Nephron (organoid): ENCODE data around the gene GAGE10.
"Not testable (repeated sequence)": the region's sequence is repeated elsewhere in the genome, so short reads cannot be mapped to it uniquely, and the experiment has no call there.

Source experiments
- H3K27ac Mint-ChIP-seq, 3 experiments: 2 replicates each; pipeline ENCODE4 v1.8.0; 2020; ENCODE audit warnings: mixed read lengths in 3 of 3, mild to moderate bottlenecking in 2 of 3, moderate library complexity in 1 of 3
- H3K27me3 Mint-ChIP-seq: 2 replicates; pipeline ENCODE4 v1.8.0; 2021; ENCODE audit warnings: low read depth, mild to moderate bottlenecking, moderate library complexity, mixed read lengths
- H3K36me3 Mint-ChIP-seq: 2 replicates; pipeline ENCODE4 v1.8.0; 2020; ENCODE audit warnings: low read depth, mixed read lengths
- H3K4me1 Mint-ChIP-seq: 2 replicates; pipeline ENCODE4 v1.8.0; 2020; ENCODE audit warnings: mixed read lengths
- H3K4me3 Mint-ChIP-seq, 3 experiments: 2 replicates each; pipeline ENCODE4 v1.8.0; 2020; ENCODE audit warnings: mild to moderate bottlenecking in 3 of 3, mixed read lengths in 3 of 3, moderate library complexity in 2 of 3
- H3K9me3 Mint-ChIP-seq: 2 replicates; pipeline ENCODE4 v1.8.0; 2020; ENCODE audit warnings: mixed read lengths
- TF ChIP-seq, protein P1 (sequence below), 3 experiments: fragments of 200-600 bp; sonication (generic); IDR thresholded peaks; one replicate each; pipeline ENCODE4 v1.5.0; 2021; ENCODE audit warnings: antibody characterized with exemption in 3 of 3; ENCODE audit not compliant: unreplicated experiment in 3 of 3

GAGE10 gene

DNA sequence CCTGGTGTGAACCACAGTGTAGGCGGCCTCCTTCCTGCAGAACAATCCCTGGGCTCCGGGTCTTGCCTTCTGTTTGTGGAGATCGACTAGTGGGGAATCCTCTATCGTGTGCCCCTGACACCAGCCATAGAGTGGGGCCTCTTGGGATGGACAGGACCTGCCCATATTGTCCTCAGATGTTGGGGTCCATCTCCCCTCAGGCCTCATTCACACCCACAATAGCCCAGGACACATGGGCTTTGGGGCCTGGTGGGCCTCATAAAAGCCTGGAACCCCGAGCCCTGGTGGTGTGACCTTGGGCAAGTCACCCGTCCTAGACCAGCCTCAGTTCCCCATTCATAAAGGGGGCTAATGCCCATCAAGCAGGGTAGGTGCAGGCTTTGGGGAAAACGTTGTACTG, 13.2 kb upstream of the GAGE10 start:
- no peaks in the 10 kb centered on the region for H3K36me3 Mint-ChIP-seq
- TF ChIP-seq, protein P1, sequence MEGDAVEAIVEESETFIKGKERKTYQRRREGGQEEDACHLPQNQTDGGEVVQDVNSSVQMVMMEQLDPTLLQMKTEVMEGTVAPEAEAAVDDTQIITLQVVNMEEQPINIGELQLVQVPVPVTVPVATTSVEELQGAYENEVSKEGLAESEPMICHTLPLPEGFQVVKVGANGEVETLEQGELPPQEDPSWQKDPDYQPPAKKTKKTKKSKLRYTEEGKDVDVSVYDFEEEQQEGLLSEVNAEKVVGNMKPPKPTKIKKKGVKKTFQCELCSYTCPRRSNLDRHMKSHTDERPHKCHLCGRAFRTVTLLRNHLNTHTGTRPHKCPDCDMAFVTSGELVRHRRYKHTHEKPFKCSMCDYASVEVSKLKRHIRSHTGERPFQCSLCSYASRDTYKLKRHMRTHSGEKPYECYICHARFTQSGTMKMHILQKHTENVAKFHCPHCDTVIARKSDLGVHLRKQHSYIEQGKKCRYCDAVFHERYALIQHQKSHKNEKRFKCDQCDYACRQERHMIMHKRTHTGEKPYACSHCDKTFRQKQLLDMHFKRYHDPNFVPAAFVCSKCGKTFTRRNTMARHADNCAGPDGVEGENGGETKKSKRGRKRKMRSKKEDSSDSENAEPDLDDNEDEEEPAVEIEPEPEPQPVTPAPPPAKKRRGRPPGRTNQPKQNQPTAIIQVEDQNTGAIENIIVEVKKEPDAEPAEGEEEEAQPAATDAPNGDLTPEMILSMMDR (IDR thresholded peaks at IDR 0.05; ENCODE audit: unreplicated experiment in 3 of 3): no peak
- no peak overlapping the region for H3K27ac Mint-ChIP-seq
- peaks cover 5% of the 10 kb centered on the region for H3K9me3 Mint-ChIP-seq
- H3K4me1 Mint-ChIP-seq: no peaks in the 10 kb centered on the region
- no peaks in the 10 kb centered on the region for H3K27me3 Mint-ChIP-seq
- H3K4me3 Mint-ChIP-seq: no peak overlapping the region

DNA sequence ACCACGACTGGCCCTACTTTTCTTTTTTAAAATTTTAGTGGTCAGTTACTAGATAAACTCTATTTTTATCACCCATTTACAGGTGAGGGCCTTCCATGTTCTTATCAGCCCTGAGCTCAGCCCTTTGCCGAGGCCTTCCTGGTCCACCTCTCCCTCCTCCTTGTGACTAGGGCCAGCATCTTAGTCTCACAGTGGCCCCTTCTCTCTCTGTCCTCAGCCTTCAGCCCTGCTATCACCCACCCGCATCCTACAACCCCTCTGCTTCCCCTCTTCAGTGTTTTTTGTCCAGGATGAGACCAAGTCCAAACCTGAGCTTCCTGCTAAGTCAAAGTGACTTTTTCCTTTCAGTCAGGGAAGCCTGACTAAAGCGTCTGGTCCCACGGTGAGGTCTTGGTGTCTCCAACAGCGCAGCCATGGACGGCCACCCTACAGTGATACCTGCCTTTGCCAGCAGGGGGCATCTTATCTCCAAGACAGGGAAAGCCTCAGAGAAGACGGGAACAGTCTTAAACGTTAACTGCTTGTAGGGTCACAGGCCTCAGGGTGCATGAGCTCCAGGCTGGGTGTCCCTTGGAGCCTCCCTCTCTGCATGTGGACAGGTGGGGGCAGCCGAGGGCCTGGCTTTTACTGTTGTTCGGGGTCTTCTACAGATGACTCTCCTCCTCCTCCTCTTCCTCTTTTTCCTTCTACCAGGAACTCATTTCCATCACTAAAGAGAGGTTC, 11.7 kb upstream of the GAGE10 start:
- TF ChIP-seq, protein P1 (IDR thresholded peaks at IDR 0.05; ENCODE audit: unreplicated experiment in 3 of 3): peak; percentile 47 to 55 (median 48)
- H3K9me3 Mint-ChIP-seq: peaks cover 15% of the 10 kb centered on the region
- no peak overlapping the region for H3K4me3 Mint-ChIP-seq
- peak overlapping the region in 2 of 3 experiments; percentile 10 to 58 for H3K27ac Mint-ChIP-seq
- H3K4me1 Mint-ChIP-seq: no peaks in the 10 kb centered on the region
- no peaks in the 10 kb centered on the region for H3K27me3 Mint-ChIP-seq
- no peaks in the 10 kb centered on the region for H3K36me3 Mint-ChIP-seq

DNA sequence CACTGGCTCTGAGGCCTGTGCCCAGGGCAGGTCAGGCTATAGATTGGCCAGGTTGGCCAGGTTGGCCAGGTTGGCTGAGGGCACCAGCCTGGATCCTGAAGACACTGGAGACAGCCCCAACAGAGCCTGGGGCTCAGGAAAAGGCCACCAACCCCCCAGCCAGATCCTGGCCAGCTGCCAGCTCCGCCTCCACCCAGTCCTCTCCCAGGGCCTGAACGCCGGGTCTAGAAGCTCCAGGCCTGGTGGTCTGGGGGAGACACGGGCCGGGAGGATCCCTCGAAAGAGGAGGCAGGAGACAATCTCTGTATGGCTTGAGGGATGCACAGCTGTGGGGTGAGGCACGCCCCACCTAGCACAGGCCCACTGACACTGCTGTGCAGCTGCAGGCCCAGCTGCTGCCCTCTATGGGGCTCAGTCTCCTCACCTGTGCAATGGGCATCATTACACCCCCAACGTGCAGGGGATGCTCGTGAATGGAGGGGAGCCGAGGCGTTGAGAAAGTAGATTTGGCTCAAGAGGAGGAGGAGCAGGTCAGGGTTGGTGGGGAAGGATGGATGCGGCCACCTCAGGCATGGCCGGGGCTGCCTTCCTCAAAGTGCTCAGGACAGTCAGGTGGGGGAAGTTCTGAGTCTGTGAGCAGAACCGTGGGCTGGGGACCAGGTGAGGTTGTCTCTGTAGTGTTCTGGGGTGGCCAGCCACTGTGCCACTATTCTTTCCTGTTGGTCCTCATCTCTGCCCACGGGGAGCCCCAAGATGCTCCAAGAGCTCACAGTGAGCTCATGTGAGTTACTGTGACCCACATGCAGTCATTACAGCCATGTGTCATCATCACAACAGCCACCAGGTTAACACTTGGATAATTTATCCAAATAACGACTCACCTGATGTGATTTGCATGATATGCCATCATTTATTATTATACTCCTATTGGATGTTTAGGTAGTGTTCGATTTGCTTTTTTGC, 10.8 kb upstream of the GAGE10 start:
- H3K27ac Mint-ChIP-seq: no peak overlapping the region
- TF ChIP-seq, protein P1 (IDR thresholded peaks at IDR 0.05; ENCODE audit: unreplicated experiment in 3 of 3): no peak

DNA sequence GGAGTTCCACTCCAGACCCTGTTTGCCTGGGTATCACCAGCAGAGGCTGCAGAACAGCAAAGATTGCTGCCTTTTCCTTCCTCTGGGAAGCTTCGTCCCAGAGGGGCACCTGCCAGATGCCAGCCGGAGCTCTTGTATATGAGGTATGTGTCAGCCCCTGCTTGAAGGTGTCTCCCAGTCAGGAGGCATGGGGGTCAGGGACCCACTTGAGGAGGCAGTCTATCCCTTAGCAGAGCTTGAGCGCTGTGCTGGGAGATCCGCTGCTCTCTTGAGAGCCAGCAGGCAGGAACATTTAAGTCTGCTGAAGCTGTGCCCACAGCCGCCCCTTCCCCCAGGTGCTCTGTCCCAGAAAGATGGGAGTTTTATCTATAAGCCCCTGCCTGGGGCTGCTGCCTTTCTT, 4.2 kb upstream of the GAGE10 start:
- H3K4me1 Mint-ChIP-seq, H3K27me3 Mint-ChIP-seq, H3K4me3 Mint-ChIP-seq, H3K36me3 Mint-ChIP-seq, H3K27ac Mint-ChIP-seq: not testable (repeated sequence)
- H3K9me3 Mint-ChIP-seq: peaks cover 26% of the 10 kb centered on the region

More for the DNA sequence above, 10.8 kb upstream of the GAGE10 start:
- H3K4me1 Mint-ChIP-seq: no peaks in the 10 kb centered on the region
- H3K27me3 Mint-ChIP-seq: no peaks in the 10 kb centered on the region
- H3K36me3 Mint-ChIP-seq: no peaks in the 10 kb centered on the region
- H3K4me3 Mint-ChIP-seq: no peak overlapping the region
- peaks cover 13% of the 10 kb centered on the region for H3K9me3 Mint-ChIP-seq

DNA sequence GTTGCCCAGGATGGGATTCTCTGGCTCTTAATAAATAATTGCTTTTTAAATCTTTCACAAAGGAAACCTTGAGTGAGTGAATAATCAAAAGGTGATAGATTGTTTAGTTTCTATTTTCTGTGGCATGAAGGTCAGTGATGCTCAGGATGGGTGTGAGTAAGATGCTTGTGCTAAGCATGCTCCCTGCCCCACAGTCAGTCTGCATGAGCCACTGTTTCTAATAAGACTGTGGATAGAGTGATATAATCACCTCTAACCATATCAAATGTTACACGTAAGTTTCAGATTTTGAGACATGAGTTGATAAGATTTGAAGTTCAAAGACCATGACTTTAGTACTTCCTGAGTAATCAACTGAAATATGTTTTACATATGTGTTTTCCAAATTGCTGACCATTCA, 2.7 kb upstream of the GAGE10 start:
- H3K27me3 Mint-ChIP-seq: no peaks in the 10 kb centered on the region
- peaks cover 26% of the 10 kb centered on the region for H3K9me3 Mint-ChIP-seq
- no peaks in the 10 kb centered on the region for H3K36me3 Mint-ChIP-seq
- no peaks in the 10 kb centered on the region for H3K4me1 Mint-ChIP-seq
- no peak overlapping the region for H3K27ac Mint-ChIP-seq
- TF ChIP-seq, protein P1 (IDR thresholded peaks at IDR 0.05; ENCODE audit: unreplicated experiment in 3 of 3): no peak
- H3K4me3 Mint-ChIP-seq: no peak overlapping the region

DNA sequence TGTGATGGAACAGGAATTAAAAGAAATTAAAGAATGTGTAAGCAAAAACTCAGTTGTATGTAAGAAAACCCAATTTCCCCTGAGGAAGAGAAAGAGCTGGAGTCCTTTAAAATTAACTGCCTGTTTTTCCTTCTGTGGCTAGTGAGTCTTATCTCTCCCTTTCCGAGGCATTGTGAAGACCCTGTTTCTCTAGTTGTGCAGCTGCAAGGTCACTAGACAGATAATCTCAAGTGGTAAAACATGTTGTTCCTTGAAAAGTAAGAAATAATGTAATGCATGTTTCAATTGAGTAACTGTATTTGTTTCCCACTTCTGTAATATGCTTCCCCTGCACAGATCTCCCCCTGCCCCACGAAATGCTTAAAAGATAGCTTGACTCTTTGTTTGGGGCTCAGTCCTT, 4.3 kb downstream of the GAGE10 start:
- Mint-ChIP-seq H3K27ac (peak overlapping the region; percentile 65 to 98 (median 98)), H3K4me1 (peaks cover 21% of the 10 kb centered on the region)
- not testable (repeated sequence) for H3K36me3 Mint-ChIP-seq, H3K9me3 Mint-ChIP-seq, H3K27me3 Mint-ChIP-seq, H3K4me3 Mint-ChIP-seq
